ENCODE data around the gene LAMC1. TPM values are rescaled to one million over a fixed set of nuclear protein-coding genes. Genes with fewer than 3 reads are reported as not detected.

LAMC1 gene
- total and polyA plus RNA-seq, 4 donors, result 23.4 to 272 (median 116) TPM

- Histone ChIP-seq H3K27ac (ENCODE audit: low read depth in 1 of 2, low read length in 1 of 2) (no peak overlapping the region), H3K27me3 (ENCODE audit: control insufficient read depth in 3 of 3, insufficient read depth in 3 of 3, low read length in 2 of 3) (no peaks in the 10 kb centered on the region), H3K9ac (ENCODE audit: insufficient read depth in 1 of 2, low read length in 2 of 2) (no peak overlapping the region)
Observed at GRCh38 chr1:183044893-183045649, 21.9 kb downstream of the LAMC1 start.

GRCh38 chr1:183048087-183049085 lies 25.2 kb downstream of the LAMC1 start:
- ATAC-seq (ENCODE audit: insufficient read depth, low FRiP score) (no peak), DNase-seq (no peak)
- Histone ChIP-seq H3K4me1 (ENCODE audit: control insufficient read depth in 5 of 5, insufficient read depth in 5 of 5, low read length in 5 of 5) (peaks cover 0 to 20% (median 3%) of the 10 kb centered on the region in 5 donors), H3K36me3 (ENCODE audit: control insufficient read depth in 4 of 4, insufficient read depth in 4 of 4, low read length in 4 of 4) (peaks cover 0 to 3% (median 2%) of the 10 kb centered on the region in 4 donors), H3K9ac (ENCODE audit: insufficient read depth in 1 of 2, low read length in 2 of 2) (no peak overlapping the region), H3K4me3 (no peak overlapping the region), H3K27me3 (ENCODE audit: control insufficient read depth in 3 of 3, insufficient read depth in 3 of 3, low read length in 2 of 3) (no peaks in the 10 kb centered on the region), H3K27ac (ENCODE audit: low read depth in 1 of 2, low read length in 1 of 2) (no peak overlapping the region), H3K9me3 (ENCODE audit: control insufficient read depth in 4 of 4, insufficient read depth in 3 of 4, low read length in 3 of 4) (no peaks in the 10 kb centered on the region)
- no peak for TF ChIP-seq CTCF (IDR thresholded peaks at IDR 0.05; ENCODE audit: control extremely low read depth, extremely low read depth)
- WGBS, 2 donors, result 74 to 77% methylated on average over 7 of the region's 7 CpGs

More at GRCh38 chr1:183044893-183045649, 21.9 kb downstream of the LAMC1 start:
- ATAC-seq (ENCODE audit: insufficient read depth, low FRiP score) (no peak), DNase-seq (no peak)
- no peaks in the 10 kb centered on the region for H3K9me3 ChIP-seq (ENCODE audit: control insufficient read depth in 4 of 4, insufficient read depth in 3 of 4, low read length in 3 of 4)
- H3K36me3 ChIP-seq (ENCODE audit: control insufficient read depth in 4 of 4, insufficient read depth in 4 of 4, low read length in 4 of 4), result no peaks in the 10 kb centered on the region
- peaks cover 3 to 31% (median 6%) of the 10 kb centered on the region in 5 donors for H3K4me1 ChIP-seq (ENCODE audit: control insufficient read depth in 5 of 5, insufficient read depth in 5 of 5, low read length in 5 of 5)
- no peak overlapping the region for H3K4me3 ChIP-seq
- 96 to 97% methylated on average over 2 of the region's 2 CpGs for WGBS, 2 donors
- TF ChIP-seq CTCF (IDR thresholded peaks at IDR 0.05; ENCODE audit: control extremely low read depth, extremely low read depth), result no peak

GRCh38 chr1:183051546-183051945 lies 28.3 kb downstream of the LAMC1 start:
- Histone ChIP-seq H3K4me1 (ENCODE audit: control insufficient read depth in 5 of 5, insufficient read depth in 5 of 5, low read length in 5 of 5) (peaks cover 0 to 19% (median 3%) of the 10 kb centered on the region in 5 donors), H3K9ac (ENCODE audit: insufficient read depth in 1 of 2, low read length in 2 of 2) (no peak overlapping the region), H3K9me3 (ENCODE audit: control insufficient read depth in 4 of 4, insufficient read depth in 3 of 4, low read length in 3 of 4) (no peaks in the 10 kb centered on the region), H3K27ac (ENCODE audit: low read depth in 1 of 2, low read length in 1 of 2) (no peak overlapping the region), H3K4me3 (no peak overlapping the region), H3K36me3 (ENCODE audit: control insufficient read depth in 4 of 4, insufficient read depth in 4 of 4, low read length in 4 of 4) (peaks cover 0 to 3% (median 2%) of the 10 kb centered on the region in 4 donors), H3K27me3 (ENCODE audit: control insufficient read depth in 3 of 3, insufficient read depth in 3 of 3, low read length in 2 of 3) (no peaks in the 10 kb centered on the region)
- DNase-seq, result no peak
- ATAC-seq (ENCODE audit: insufficient read depth, low FRiP score), result no peak
- WGBS, 2 donors, result 48 to 71% methylated on average over 1 of the region's 1 CpG
- TF ChIP-seq CTCF (IDR thresholded peaks at IDR 0.05; ENCODE audit: control extremely low read depth, extremely low read depth), result no peak
